Cerebellar cortex (tissue), 1 donor: ENCODE data around the gene LHX8.
A peak's percentile ranks its signal among the peaks of the same experiment; 100 is the strongest.

Experiments
- DNase-seq: peaks from one replicate; pipeline ENCODE4 v3.0.0-alpha.2; 2015; ENCODE audit warnings: low spot score

The LHX8 gene

GRCh38 chr1:75203415-75204277 is 69.5 kb downstream of the LHX8 start:
- DNase-seq, result peak; percentile 45

- DNase-seq, result no peak
These were observed 74.7 kb downstream of the LHX8 start for GRCh38 chr1:75208862-75209261.
